GM12872 (cell line): ENCODE results near the gene BAHCC1.

Experiments
- CTCF ChIP-seq: IDR thresholded peaks from 3 replicates; pipeline ENCODE4 v1.5.1; 2011; ENCODE audit warnings: low read depth, mild to moderate bottlenecking, low read length, moderate library complexity; ENCODE audit not compliant: insufficient read depth

The BAHCC1 gene

GRCh38 chr17:81400996-81401722, 5.9 kb downstream of the BAHCC1 start:
- TF ChIP-seq CTCF, result no peak

GRCh38 chr17:81401723-81402529, 6.7 kb downstream of the BAHCC1 start:
- 0 out of 3 replicates have a peak, but pooled peaks have one; percentile 22 for TF ChIP-seq CTCF

GRCh38 chr17:81402530-81402941, 7.3 kb downstream of the BAHCC1 start:
- no peak for TF ChIP-seq CTCF

- TF ChIP-seq CTCF, result no peak
Measured at GRCh38 chr17:81402981-81403467, 7.8 kb downstream of the BAHCC1 start.

GRCh38 chr17:81403671-81404534, 8.6 kb downstream of the BAHCC1 start:
- TF ChIP-seq CTCF, result no peak

- TF ChIP-seq CTCF, result no peak
Measured at GRCh38 chr17:81404558-81405165, 9.4 kb downstream of the BAHCC1 start.
